IPS-15b (cell line): ENCODE data around the gene CPED1.
"Not testable (repeated sequence)": the region's sequence is repeated elsewhere in the genome, so short reads cannot be mapped to it uniquely, and the experiment has no call there.

Source experiments
- H3K27me3 ChIP-seq: one replicate; pipeline ENCODE4 v1.6.1; 2013; ENCODE audit warnings: low read length; ENCODE audit not compliant: control insufficient read depth, insufficient read depth
- H3K36me3 ChIP-seq: one replicate; pipeline ENCODE4 v1.6.1; 2013; ENCODE audit warnings: low read length; ENCODE audit not compliant: control insufficient read depth, insufficient read depth
- H3K4me1 ChIP-seq: one replicate; pipeline ENCODE4 v1.6.1; 2013; ENCODE audit warnings: mild to moderate bottlenecking, low read length; ENCODE audit not compliant: control insufficient read depth, insufficient read depth
- H3K4me3 ChIP-seq: one replicate; pipeline ENCODE4 v1.5.1; 2013; ENCODE audit warnings: low read depth, low read length
- H3K9ac ChIP-seq: one replicate; pipeline ENCODE4 v1.6.1; 2013; ENCODE audit warnings: low read depth, mild to moderate bottlenecking, low read length
- H3K9me3 ChIP-seq: one replicate; pipeline ENCODE4 v1.6.1; 2013; ENCODE audit warnings: mild to moderate bottlenecking, low read length; ENCODE audit not compliant: control insufficient read depth, insufficient read depth

The CPED1 gene

GRCh38 chr7:121026159-121026558 lies 37.6 kb downstream of the CPED1 start:
- peaks cover 4% of the 10 kb centered on the region for H3K4me1 ChIP-seq
- no peaks in the 10 kb centered on the region for H3K9me3 ChIP-seq
- no peaks in the 10 kb centered on the region for H3K27me3 ChIP-seq
- no peak overlapping the region for H3K9ac ChIP-seq
- H3K36me3 ChIP-seq, result no peaks in the 10 kb centered on the region
- no peak overlapping the region for H3K4me3 ChIP-seq

GRCh38 chr7:121026577-121027111 lies 38.1 kb downstream of the CPED1 start:
- H3K9ac ChIP-seq, result no peak overlapping the region
- H3K4me1 ChIP-seq, result peaks cover 4% of the 10 kb centered on the region
- H3K9me3 ChIP-seq, result no peaks in the 10 kb centered on the region

GRCh38 chr7:121027761-121028669 lies 39.5 kb downstream of the CPED1 start:
- no peaks in the 10 kb centered on the region for H3K9me3 ChIP-seq
- no peaks in the 10 kb centered on the region for H3K27me3 ChIP-seq
- H3K36me3 ChIP-seq, result no peaks in the 10 kb centered on the region
- H3K4me3 ChIP-seq, result no peak overlapping the region
- no peak overlapping the region for H3K9ac ChIP-seq
- peaks cover 4% of the 10 kb centered on the region for H3K4me1 ChIP-seq

More at GRCh38 chr7:121026577-121027111, 38.1 kb downstream of the CPED1 start:
- Histone ChIP-seq H3K4me3 (no peak overlapping the region), H3K27me3 (no peaks in the 10 kb centered on the region), H3K36me3 (no peaks in the 10 kb centered on the region)

- H3K36me3 ChIP-seq, result no peaks in the 10 kb centered on the region
- H3K4me1 ChIP-seq, result peaks cover 4% of the 10 kb centered on the region
- H3K27me3 ChIP-seq, result no peaks in the 10 kb centered on the region
- H3K4me3 ChIP-seq, result no peak overlapping the region
- no peak overlapping the region for H3K9ac ChIP-seq
- no peaks in the 10 kb centered on the region for H3K9me3 ChIP-seq
Observed at GRCh38 chr7:121029302-121029701, 40.8 kb downstream of the CPED1 start.

GRCh38 chr7:121030308-121030707 lies 41.8 kb downstream of the CPED1 start:
- H3K4me1 ChIP-seq, result peaks cover 4% of the 10 kb centered on the region

GRCh38 chr7:121032645-121033460 lies 44.3 kb downstream of the CPED1 start:
- Histone ChIP-seq H3K4me1 (peaks cover 1% of the 10 kb centered on the region), H3K27me3 (no peaks in the 10 kb centered on the region), H3K9me3 (no peaks in the 10 kb centered on the region), H3K4me3 (no peak overlapping the region), H3K9ac (no peak overlapping the region), H3K36me3 (no peaks in the 10 kb centered on the region)

More at GRCh38 chr7:121030308-121030707, 41.8 kb downstream of the CPED1 start:
- Histone ChIP-seq H3K36me3 (no peaks in the 10 kb centered on the region), H3K9ac (no peak overlapping the region), H3K4me3 (no peak overlapping the region), H3K27me3 (no peaks in the 10 kb centered on the region), H3K9me3 (no peaks in the 10 kb centered on the region)

- Histone ChIP-seq H3K4me1 (no peaks in the 10 kb centered on the region), H3K4me3 (no peak overlapping the region), H3K9me3 (no peaks in the 10 kb centered on the region), H3K27me3 (no peaks in the 10 kb centered on the region), H3K9ac (no peak overlapping the region), H3K36me3 (no peaks in the 10 kb centered on the region)
Observed at GRCh38 chr7:121034929-121035328, 46.4 kb downstream of the CPED1 start.

GRCh38 chr7:121036776-121037175 lies 48.3 kb downstream of the CPED1 start:
- H3K36me3 ChIP-seq, H3K27me3 ChIP-seq, H3K9ac ChIP-seq, H3K9me3 ChIP-seq, H3K4me3 ChIP-seq, H3K4me1 ChIP-seq: not testable (repeated sequence)

- H3K27me3 ChIP-seq, H3K4me3 ChIP-seq, H3K9ac ChIP-seq, H3K4me1 ChIP-seq, H3K36me3 ChIP-seq, H3K9me3 ChIP-seq: not testable (repeated sequence)
Observed at GRCh38 chr7:121037329-121037728, 48.8 kb downstream of the CPED1 start.

- H3K36me3 ChIP-seq, result no peaks in the 10 kb centered on the region
- H3K4me3 ChIP-seq, result no peak overlapping the region
- H3K9me3 ChIP-seq, result no peaks in the 10 kb centered on the region
- H3K4me1 ChIP-seq, result no peaks in the 10 kb centered on the region
- no peak overlapping the region for H3K9ac ChIP-seq
- H3K27me3 ChIP-seq, result no peaks in the 10 kb centered on the region
Observed at GRCh38 chr7:121037957-121038716, 49.6 kb downstream of the CPED1 start.
